Astrocyte (in vitro differentiated cells and primary cell): Measurements from ENCODE around the gene ABCF1.
"Not testable (repeated sequence)": the region's sequence is repeated elsewhere in the genome, so short reads cannot be mapped to it uniquely, and the experiment has no call there.

ENCODE experiments used
- CTCF ChIP-seq: IDR thresholded peaks from 2 replicates; pipeline ENCODE4 v1.5.1; 2011; ENCODE audit warnings: low read depth, mild to moderate bottlenecking, inconsistent platforms, low read length, moderate library complexity; ENCODE audit not compliant: insufficient read depth
- EZH2 ChIP-seq: IDR thresholded peaks from 2 replicates; pipeline ENCODE4 v1.6.1; 2012; ENCODE audit warnings: mild to moderate bottlenecking, low read length, inconsistent platforms; ENCODE audit not compliant: insufficient read depth

GRCh38 chr6:30526444-30526843 is 44.8 kb upstream of the ABCF1 start:
- TF ChIP-seq CTCF, EZH2: not testable (repeated sequence)
